Measurements from ENCODE around the gene DPF3. TPM values are rescaled to one million over a fixed set of nuclear protein-coding genes. Genes with fewer than 3 reads are reported as not detected.

DPF3 gene
- total and polyA plus RNA-seq, 2 donors (not counting 1 experiment from before 2014, with no cell fraction given): 3.4 to 10.2 TPM

DNA sequence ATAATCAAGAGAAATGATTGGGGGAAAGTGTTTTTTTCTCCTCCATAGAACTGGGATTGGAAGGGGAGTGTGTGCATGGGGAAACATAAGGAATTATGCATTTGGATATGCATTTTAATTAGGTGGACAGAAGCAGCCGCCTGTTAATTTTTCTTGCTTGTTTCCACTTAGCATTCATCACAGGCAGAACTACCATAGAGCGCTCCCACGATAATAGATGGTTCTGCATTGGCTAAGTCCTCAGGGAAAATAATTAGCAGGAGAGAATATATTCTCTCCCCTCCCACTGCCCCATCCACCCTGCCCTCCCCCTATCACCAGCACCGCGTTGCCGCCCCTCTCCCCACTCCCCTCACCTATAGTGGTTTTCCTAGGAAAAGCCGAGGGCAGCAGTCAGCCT lies 11.4 kb downstream of the DPF3 start:
- no peak overlapping the region for H3K4me3 Mint-ChIP-seq
- intact Hi-C loops (cut with micrococcal nuclease): no loop called here
- no peak for DNase-seq

GRCh38 chr14:72882047-72882446 lies 11.9 kb downstream of the DPF3 start:
- no peak for TF ChIP-seq EZH2 (IDR thresholded peaks at IDR 0.05; ENCODE audit: borderline replicate concordance, insufficient read depth, low read depth, low read length, poor library complexity, severe bottlenecking)
- TF ChIP-seq, protein P1, sequence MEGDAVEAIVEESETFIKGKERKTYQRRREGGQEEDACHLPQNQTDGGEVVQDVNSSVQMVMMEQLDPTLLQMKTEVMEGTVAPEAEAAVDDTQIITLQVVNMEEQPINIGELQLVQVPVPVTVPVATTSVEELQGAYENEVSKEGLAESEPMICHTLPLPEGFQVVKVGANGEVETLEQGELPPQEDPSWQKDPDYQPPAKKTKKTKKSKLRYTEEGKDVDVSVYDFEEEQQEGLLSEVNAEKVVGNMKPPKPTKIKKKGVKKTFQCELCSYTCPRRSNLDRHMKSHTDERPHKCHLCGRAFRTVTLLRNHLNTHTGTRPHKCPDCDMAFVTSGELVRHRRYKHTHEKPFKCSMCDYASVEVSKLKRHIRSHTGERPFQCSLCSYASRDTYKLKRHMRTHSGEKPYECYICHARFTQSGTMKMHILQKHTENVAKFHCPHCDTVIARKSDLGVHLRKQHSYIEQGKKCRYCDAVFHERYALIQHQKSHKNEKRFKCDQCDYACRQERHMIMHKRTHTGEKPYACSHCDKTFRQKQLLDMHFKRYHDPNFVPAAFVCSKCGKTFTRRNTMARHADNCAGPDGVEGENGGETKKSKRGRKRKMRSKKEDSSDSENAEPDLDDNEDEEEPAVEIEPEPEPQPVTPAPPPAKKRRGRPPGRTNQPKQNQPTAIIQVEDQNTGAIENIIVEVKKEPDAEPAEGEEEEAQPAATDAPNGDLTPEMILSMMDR (IDR thresholded peaks at IDR 0.05): no peak
- Histone ChIP-seq H3K27me3 (replicated peaks in 1 of 4; ENCODE audit: control extremely low read depth in 1 of 4, control insufficient read depth in 3 of 4, insufficient read depth in 4 of 4, low read length in 3 of 4) (no peaks in the 10 kb centered on the region), H3K4me2 (replicated peaks; ENCODE audit: low read depth, low read length, poor library complexity, severe bottlenecking) (no peak overlapping the region), H3K9ac (ENCODE audit: low read length) (no peak overlapping the region), H3K27ac (ENCODE audit: low read length in 2 of 2) (no peak overlapping the region), H4K20me1 (ENCODE audit: control insufficient read depth, insufficient read depth, low read length, poor library complexity, severe bottlenecking) (peaks cover 14% of the 10 kb centered on the region), H3K4me3 (ENCODE audit: control extremely low read depth in 1 of 5, extremely low read depth in 1 of 5, insufficient read depth in 1 of 5, low read depth in 2 of 5, low read length in 4 of 5) (no peak overlapping the region), H3K9me3 (ENCODE audit: control extremely low read depth in 1 of 3, control insufficient read depth in 2 of 3, insufficient read depth in 1 of 3, low read length in 2 of 3) (peaks cover 0 to 7% (median 0%) of the 10 kb centered on the region in 3 donors), H3K4me1 (ENCODE audit: control insufficient read depth in 2 of 2, insufficient read depth in 2 of 2, low read length in 2 of 2) (peaks cover 13 to 24% of the 10 kb centered on the region in 2 donors), H3K36me3 (replicated peaks in 1 of 2; ENCODE audit: control extremely low read depth in 1 of 2, control insufficient read depth in 1 of 2, extremely low read depth in 1 of 2, insufficient read depth in 2 of 2, low read length in 1 of 2) (peaks cover 0 to 16% of the 10 kb centered on the region in 2 experiments), H2AFZ (ENCODE audit: insufficient read depth, low read depth, low read length, poor library complexity, severe bottlenecking) (no peak overlapping the region), H3K79me2 (ENCODE audit: control insufficient read depth, insufficient read depth, low read length) (peaks cover 68% of the 10 kb centered on the region)
- Mint-ChIP-seq H3K4me3 (no peak overlapping the region), H3K4me1 (peaks cover 24% of the 10 kb centered on the region), H3K9me3 (ENCODE audit: insufficient read depth) (no peaks in the 10 kb centered on the region), H3K27ac (no peak overlapping the region), H3K27me3 (no peaks in the 10 kb centered on the region)
- ATAC-seq (ENCODE audit: low read depth) (no peak), DNase-seq (no peak)
- POLR2A ChIA-PET: no interaction called here
- intact Hi-C loops (cut with micrococcal nuclease): no loop called here
- CTCF ChIA-PET: interaction anchor here (0.9 to 1.0 kb wide), 2 partner anchors 22 to 365 kb away, joined by 3 to 4 read pairs; no protein-coding TSS in a partner anchor
- no CpG with 5 or more reads among the region's 1 CpG for WGBS (ENCODE audit: insufficient coverage)

More for the DNA sequence above, 11.4 kb downstream of the DPF3 start:
- H3K27ac Mint-ChIP-seq: no peak overlapping the region
- POLR2A ChIA-PET: interaction anchor here (0.6 kb wide), 1 partner anchor 19 kb away, joined by 3 read pairs; no protein-coding TSS in a partner anchor
- peaks cover 0 to 12% of the 10 kb centered on the region in 2 experiments for H3K36me3 ChIP-seq (replicated peaks in 1 of 2; ENCODE audit: control extremely low read depth in 1 of 2, control insufficient read depth in 1 of 2, extremely low read depth in 1 of 2, insufficient read depth in 2 of 2, low read length in 1 of 2)
- peaks cover 68% of the 10 kb centered on the region for H3K79me2 ChIP-seq (ENCODE audit: control insufficient read depth, insufficient read depth, low read length)
- TF ChIP-seq EZH2 (IDR thresholded peaks at IDR 0.05; ENCODE audit: borderline replicate concordance, insufficient read depth, low read depth, low read length, poor library complexity, severe bottlenecking): no peak
- TF ChIP-seq, protein P1 (IDR thresholded peaks at IDR 0.05): no peak
- H3K27me3 Mint-ChIP-seq: no peaks in the 10 kb centered on the region
- no peaks in the 10 kb centered on the region for H3K27me3 ChIP-seq (replicated peaks in 1 of 4; ENCODE audit: control extremely low read depth in 1 of 4, control insufficient read depth in 3 of 4, insufficient read depth in 4 of 4, low read length in 3 of 4)
- ATAC-seq (ENCODE audit: low read depth): no peak
- no peak overlapping the region for H2AFZ ChIP-seq (ENCODE audit: insufficient read depth, low read depth, low read length, poor library complexity, severe bottlenecking)
- H3K9me3 Mint-ChIP-seq (ENCODE audit: insufficient read depth): no peaks in the 10 kb centered on the region
- H4K20me1 ChIP-seq (ENCODE audit: control insufficient read depth, insufficient read depth, low read length, poor library complexity, severe bottlenecking): peaks cover 14% of the 10 kb centered on the region
- no peak overlapping the region for H3K4me2 ChIP-seq (replicated peaks; ENCODE audit: low read depth, low read length, poor library complexity, severe bottlenecking)
- peaks cover 24% of the 10 kb centered on the region for H3K4me1 Mint-ChIP-seq
- WGBS (ENCODE audit: insufficient coverage): no CpG with 5 or more reads among the region's 7 CpGs
- H3K9me3 ChIP-seq (ENCODE audit: control extremely low read depth in 1 of 3, control insufficient read depth in 2 of 3, insufficient read depth in 1 of 3, low read length in 2 of 3): peaks cover 0 to 7% (median 0%) of the 10 kb centered on the region in 3 donors
- H3K27ac ChIP-seq (ENCODE audit: low read length in 2 of 2): no peak overlapping the region
- H3K9ac ChIP-seq (ENCODE audit: low read length): no peak overlapping the region
- CTCF ChIA-PET: interaction anchor here (0.9 to 1.0 kb wide), 2 partner anchors 22 to 365 kb away, joined by 3 to 4 read pairs; no protein-coding TSS in a partner anchor
- no peak overlapping the region for H3K4me3 ChIP-seq (ENCODE audit: control extremely low read depth in 1 of 5, extremely low read depth in 1 of 5, insufficient read depth in 1 of 5, low read depth in 2 of 5, low read length in 4 of 5)
- H3K4me1 ChIP-seq (ENCODE audit: control insufficient read depth in 2 of 2, insufficient read depth in 2 of 2, low read length in 2 of 2): peaks cover 13 to 24% of the 10 kb centered on the region in 2 donors

Data from B cell (primary cell).